ENCODE measurements around the gene ZNF830. TPM values are rescaled to one million over a fixed set of nuclear protein-coding genes. Genes with fewer than 3 reads are reported as not detected.
A peak's percentile ranks its signal among the peaks of the same experiment; 100 is the strongest.

Gene ZNF830
- polyA plus RNA-seq, 1 donor: 18.4 TPM

- no peaks in the 10 kb centered on the region for H3K36me3 ChIP-seq (ENCODE audit: control insufficient read depth, insufficient read depth, low read length)
- H3K27ac ChIP-seq (ENCODE audit: low read length): no peak overlapping the region
- H3K4me1 ChIP-seq (ENCODE audit: control insufficient read depth, insufficient read depth, low read length): no peaks in the 10 kb centered on the region
- no peak for DNase-seq
- 50% methylated on average over 1 of the region's 2 CpGs for WGBS (ENCODE audit: insufficient coverage, low lambda C conversion rate)
- no peak overlapping the region for H3K4me3 ChIP-seq (ENCODE audit: low read length)
- H3K27me3 ChIP-seq (ENCODE audit: control insufficient read depth, insufficient read depth, low read length): no peaks in the 10 kb centered on the region
- no peaks in the 10 kb centered on the region for H3K9me3 ChIP-seq (ENCODE audit: control insufficient read depth, low read depth, low read length)
These were observed 12.8 kb downstream of the ZNF830 start for GRCh38 chr17:34974179-34974578.

- WGBS (ENCODE audit: insufficient coverage, low lambda C conversion rate): 50% methylated on average over 2 of the region's 3 CpGs
- Histone ChIP-seq H3K36me3 (ENCODE audit: control insufficient read depth, insufficient read depth, low read length) (no peaks in the 10 kb centered on the region), H3K9me3 (ENCODE audit: control insufficient read depth, low read depth, low read length) (no peaks in the 10 kb centered on the region), H3K4me1 (ENCODE audit: control insufficient read depth, insufficient read depth, low read length) (no peaks in the 10 kb centered on the region), H3K4me3 (ENCODE audit: low read length) (no peak overlapping the region), H3K27ac (ENCODE audit: low read length) (no peak overlapping the region), H3K27me3 (ENCODE audit: control insufficient read depth, insufficient read depth, low read length) (no peaks in the 10 kb centered on the region)
- DNase-seq: no peak
These were observed 13.8 kb downstream of the ZNF830 start for GRCh38 chr17:34974794-34975785.

DNA sequence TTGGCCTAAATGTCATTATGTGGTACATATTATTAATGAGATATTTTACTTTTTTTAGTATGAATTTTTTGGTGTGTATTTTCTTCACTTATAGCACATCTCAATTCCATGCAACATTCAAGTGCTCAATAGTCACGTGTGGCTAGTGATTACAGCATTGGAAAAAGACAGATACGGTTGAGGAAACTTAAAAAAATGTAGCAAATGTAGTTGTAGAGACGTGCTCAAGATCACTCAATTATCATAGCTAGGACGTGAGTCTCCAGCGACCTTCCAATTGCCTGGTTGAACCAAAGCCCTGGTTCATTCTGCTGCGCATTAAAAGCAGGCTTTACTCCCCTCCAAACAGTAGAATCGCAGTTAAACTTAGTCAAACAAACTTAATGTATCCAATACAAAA is 17.8 kb downstream of the ZNF830 start:
- Histone ChIP-seq H3K36me3 (ENCODE audit: control insufficient read depth, insufficient read depth, low read length) (peaks cover 2% of the 10 kb centered on the region), H3K27me3 (ENCODE audit: control insufficient read depth, insufficient read depth, low read length) (no peaks in the 10 kb centered on the region), H3K4me3 (ENCODE audit: low read length) (no peak overlapping the region), H3K9me3 (ENCODE audit: control insufficient read depth, low read depth, low read length) (no peaks in the 10 kb centered on the region), H3K4me1 (ENCODE audit: control insufficient read depth, insufficient read depth, low read length) (peaks cover 9% of the 10 kb centered on the region), H3K27ac (ENCODE audit: low read length) (no peak overlapping the region)
- DNase-seq: no peak
- 40% methylated on average over 1 of the region's 7 CpGs for WGBS (ENCODE audit: insufficient coverage, low lambda C conversion rate)

DNA sequence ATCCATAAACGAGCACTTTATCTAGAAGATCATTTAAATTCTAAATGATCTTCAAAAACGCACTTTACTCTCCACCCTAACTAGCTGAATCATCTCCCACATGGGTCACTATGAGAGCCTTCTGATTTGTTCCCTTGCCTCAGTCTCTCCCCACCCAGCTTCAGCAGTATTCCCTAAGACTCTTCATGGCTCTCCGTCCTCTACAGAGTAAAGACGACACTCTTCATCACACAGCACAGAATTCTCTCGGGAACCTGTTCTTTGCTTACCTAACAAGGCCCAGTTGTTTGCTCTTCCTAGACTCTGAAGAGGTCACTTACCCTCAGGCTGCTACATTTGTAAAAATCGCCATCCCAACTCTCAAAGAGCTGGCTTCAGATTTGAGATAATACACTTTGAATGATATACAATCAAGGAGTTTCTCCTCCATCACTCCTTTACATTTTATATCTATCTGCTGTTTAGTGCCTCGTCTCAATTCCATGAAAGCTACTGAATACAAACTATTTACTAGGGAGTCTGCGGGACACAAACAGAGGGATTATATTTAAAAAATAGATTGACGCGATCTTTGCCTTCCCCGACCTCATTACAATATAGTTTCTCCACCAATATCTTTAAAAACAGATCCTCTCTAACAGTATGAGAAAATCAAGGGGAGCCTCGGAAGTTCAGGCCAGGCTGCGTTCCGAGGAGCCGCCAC is 18.5 kb downstream of the ZNF830 start:
- no peaks in the 10 kb centered on the region for H3K27me3 ChIP-seq (ENCODE audit: control insufficient read depth, insufficient read depth, low read length)
- 13% methylated on average over 6 of the region's 15 CpGs for WGBS (ENCODE audit: insufficient coverage, low lambda C conversion rate)
- H3K4me3 ChIP-seq (ENCODE audit: low read length): peak overlapping the region; percentile 93
- peak overlapping the region; percentile 99 for H3K27ac ChIP-seq (ENCODE audit: low read length)
- H3K9me3 ChIP-seq (ENCODE audit: control insufficient read depth, low read depth, low read length): no peaks in the 10 kb centered on the region
- no peak for DNase-seq
- H3K36me3 ChIP-seq (ENCODE audit: control insufficient read depth, insufficient read depth, low read length): peaks cover 5% of the 10 kb centered on the region
- peaks cover 9% of the 10 kb centered on the region for H3K4me1 ChIP-seq (ENCODE audit: control insufficient read depth, insufficient read depth, low read length)

DNA sequence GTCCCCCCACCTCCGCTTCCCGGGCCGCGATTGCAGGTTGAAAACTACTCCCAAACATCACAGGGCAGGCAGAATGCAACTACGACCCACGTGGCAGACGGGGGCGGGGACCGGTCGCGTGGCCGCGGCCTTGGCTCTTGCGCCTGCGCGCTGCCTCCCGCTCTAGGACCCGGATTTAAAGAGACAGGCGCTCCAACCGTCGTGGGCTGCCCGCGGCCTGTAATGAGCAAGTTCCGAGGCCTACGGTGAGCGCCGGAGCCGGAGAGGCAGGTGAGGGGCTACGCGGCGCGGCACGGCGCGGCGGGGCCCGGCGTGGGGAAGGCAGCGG is 19.0 kb downstream of the ZNF830 start, which contains the start of gene LIG3:
Gene LIG3, plus strand, starts transcription at position 160 of the 328 bp plus-strand sequence. CDS start 2,494 bp downstream, outside the sequence.
- Histone ChIP-seq H3K4me1 (ENCODE audit: control insufficient read depth, insufficient read depth, low read length) (peaks cover 9% of the 10 kb centered on the region), H3K27ac (ENCODE audit: low read length) (peak within 1 kb of the TSS; percentile 99), H3K9me3 (ENCODE audit: control insufficient read depth, low read depth, low read length) (no peaks in the 10 kb centered on the region), H3K27me3 (ENCODE audit: control insufficient read depth, insufficient read depth, low read length) (no peaks in the 10 kb centered on the region), H3K36me3 (ENCODE audit: control insufficient read depth, insufficient read depth, low read length) (peaks cover 9% of the 10 kb centered on the region), H3K4me3 (ENCODE audit: low read length) (peak within 1 kb of the TSS; percentile 93)
- no CpG with 5 or more reads among the region's 39 CpGs for WGBS (ENCODE audit: insufficient coverage, low lambda C conversion rate)
- peak; percentile 95 to 96 for DNase-seq

DNA sequence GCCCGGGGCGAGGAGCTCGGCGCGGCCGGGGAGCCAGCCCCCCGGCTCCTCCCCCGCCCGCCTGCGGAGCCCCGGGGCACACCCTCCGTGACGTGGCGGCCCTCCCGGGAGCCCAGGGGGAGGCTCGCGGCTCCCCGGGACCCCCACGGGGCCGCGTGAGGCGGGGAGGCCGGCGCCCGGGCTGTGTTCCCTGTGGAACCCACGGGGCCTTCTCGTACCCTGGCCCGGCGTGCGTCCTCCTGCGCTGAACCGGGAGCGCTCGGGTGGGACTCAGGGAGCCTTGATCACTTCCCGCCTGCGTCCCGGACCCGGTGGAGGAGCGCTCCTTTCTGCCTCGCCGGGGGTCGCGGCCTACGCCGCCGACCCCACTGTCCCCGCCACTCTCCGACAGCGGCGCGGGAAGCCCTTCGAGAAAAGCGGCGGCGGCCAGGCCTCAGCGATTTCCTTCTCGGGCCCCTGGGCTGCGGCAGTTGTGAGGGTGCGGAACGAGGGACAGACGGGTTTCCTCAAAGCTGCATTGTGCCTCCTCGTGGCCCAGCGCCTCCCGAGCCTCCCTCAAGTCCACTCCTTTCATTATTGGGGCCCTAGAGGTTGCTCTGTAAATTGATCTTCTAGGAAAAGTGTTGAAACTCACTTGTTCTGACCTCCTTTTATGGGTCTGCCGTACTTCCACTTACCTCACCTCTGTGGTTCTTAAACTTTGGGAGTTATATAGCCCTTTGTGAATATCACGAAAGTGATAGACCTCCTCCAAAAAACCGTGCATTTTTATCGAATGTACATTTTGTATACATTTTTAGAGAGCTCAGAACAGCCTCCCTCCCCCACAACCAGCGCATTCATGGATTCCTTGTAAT is 19.6 kb downstream of the ZNF830 start:
- peak overlapping the region; percentile 93 for H3K4me3 ChIP-seq (ENCODE audit: low read length)
- peaks cover 13% of the 10 kb centered on the region for H3K36me3 ChIP-seq (ENCODE audit: control insufficient read depth, insufficient read depth, low read length)
- peak overlapping the region; percentile 99 for H3K27ac ChIP-seq (ENCODE audit: low read length)
- H3K4me1 ChIP-seq (ENCODE audit: control insufficient read depth, insufficient read depth, low read length): peaks cover 9% of the 10 kb centered on the region
- DNase-seq: peak; percentile 69 to 87
- no peaks in the 10 kb centered on the region for H3K9me3 ChIP-seq (ENCODE audit: control insufficient read depth, low read depth, low read length)
- no peaks in the 10 kb centered on the region for H3K27me3 ChIP-seq (ENCODE audit: control insufficient read depth, insufficient read depth, low read length)
- no CpG with 5 or more reads among the region's 69 CpGs for WGBS (ENCODE audit: insufficient coverage, low lambda C conversion rate)

- Histone ChIP-seq H3K27me3 (ENCODE audit: control insufficient read depth, insufficient read depth, low read length) (no peaks in the 10 kb centered on the region), H3K36me3 (ENCODE audit: control insufficient read depth, insufficient read depth, low read length) (peaks cover 21% of the 10 kb centered on the region), H3K4me3 (ENCODE audit: low read length) (peak overlapping the region; percentile 93), H3K4me1 (ENCODE audit: control insufficient read depth, insufficient read depth, low read length) (peaks cover 9% of the 10 kb centered on the region), H3K27ac (ENCODE audit: low read length) (peak overlapping the region; percentile 99), H3K9me3 (ENCODE audit: control insufficient read depth, low read depth, low read length) (no peaks in the 10 kb centered on the region)
- DNase-seq: peak; percentile 40 to 70
- WGBS (ENCODE audit: insufficient coverage, low lambda C conversion rate): 20% methylated on average over 1 of the region's 8 CpGs
These were observed 20.4 kb downstream of the ZNF830 start for GRCh38 chr17:34981538-34982241.

GRCh38 chr17:34987232-34987631 is 25.9 kb downstream of the ZNF830 start:
- Histone ChIP-seq H3K4me3 (ENCODE audit: low read length) (no peak overlapping the region), H3K36me3 (ENCODE audit: control insufficient read depth, insufficient read depth, low read length) (peaks cover 54% of the 10 kb centered on the region), H3K9me3 (ENCODE audit: control insufficient read depth, low read depth, low read length) (no peaks in the 10 kb centered on the region), H3K27me3 (ENCODE audit: control insufficient read depth, insufficient read depth, low read length) (no peaks in the 10 kb centered on the region), H3K4me1 (ENCODE audit: control insufficient read depth, insufficient read depth, low read length) (peaks cover 10% of the 10 kb centered on the region), H3K27ac (ENCODE audit: low read length) (no peak overlapping the region)
- 57% methylated on average over 2 of the region's 2 CpGs for WGBS (ENCODE audit: insufficient coverage, low lambda C conversion rate)
- no peak for DNase-seq

DNA sequence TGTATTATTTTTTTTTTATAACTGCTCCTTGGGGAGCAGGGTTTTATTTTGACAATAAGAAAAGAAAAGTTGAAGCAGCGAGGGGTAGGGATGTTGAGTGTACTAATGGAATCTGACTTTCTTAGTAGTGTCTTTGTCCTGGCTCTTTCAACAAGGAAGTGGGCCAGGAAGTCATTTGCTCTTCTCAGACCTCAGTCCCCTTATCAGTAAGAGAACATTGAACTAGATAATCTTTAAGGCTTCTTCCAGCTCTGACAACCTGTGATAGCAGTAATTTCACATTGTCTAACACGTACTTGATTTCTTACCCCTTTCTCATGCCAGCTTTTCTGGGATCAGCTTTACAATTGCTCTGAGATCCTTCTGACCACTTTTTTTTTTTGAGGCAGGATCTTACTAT is 27.3 kb downstream of the ZNF830 start:
- no peaks in the 10 kb centered on the region for H3K9me3 ChIP-seq (ENCODE audit: control insufficient read depth, low read depth, low read length)
- DNase-seq: peak in 1 of 2 donors; percentile 38
- H3K36me3 ChIP-seq (ENCODE audit: control insufficient read depth, insufficient read depth, low read length): peaks cover 66% of the 10 kb centered on the region
- WGBS (ENCODE audit: insufficient coverage, low lambda C conversion rate): 20% methylated on average over 1 of the region's 2 CpGs
- H3K27me3 ChIP-seq (ENCODE audit: control insufficient read depth, insufficient read depth, low read length): no peaks in the 10 kb centered on the region
- peaks cover 10% of the 10 kb centered on the region for H3K4me1 ChIP-seq (ENCODE audit: control insufficient read depth, insufficient read depth, low read length)
- H3K27ac ChIP-seq (ENCODE audit: low read length): peak overlapping the region; percentile 36
- no peak overlapping the region for H3K4me3 ChIP-seq (ENCODE audit: low read length)

Measured in large intestine (tissue), 3 donors.